K562 (cell line): Measurements from ENCODE around the gene PLCL2. TPM values are rescaled to one million over a fixed set of nuclear protein-coding genes. Genes with fewer than 3 reads are reported as not detected.

Experiments
- ATAC-seq: fragments of 200-7000 bp; cut with Tn5 transposase; 3 replicates; pipeline ENCODE4 v1.9.1; 2020; ENCODE audit warnings: moderate library complexity
- BruUV-seq: library from RNA; stranded (reverse); fragments of 400-500 nt; replicated peaks from 2 replicates; lab custom pipeline; 2021; lab: Mats Ljungman, UMichigan
- CTCF ChIA-PET: fragments of 300-600 bp; formaldehyde crosslinking; extraction: SDS; loops from one replicate; lab custom pipeline; 2021; ENCODE audit warnings: low intra/inter-chr PET ratio; lab: Yijun Ruan, JAX
- POLR2A ChIA-PET: fragments of 300-600, 350-650 bp; sonication (Branson Sonifier 250); formaldehyde crosslinking; extraction: SDS; loops from one replicate; lab custom pipeline; 2021; ENCODE audit warnings: antibody characterized with exemption, inconsistent platforms; lab: Yijun Ruan, JAX
- DNase-seq, 4 experiments: peaks; one replicate each; pipeline versions ENCODE4 v3.0.0 to v3.0.0-alpha.2; 2011 to 2018; ENCODE audit warnings: low spot score in 3 of 4, mixed read lengths in 3 of 4; ENCODE audit errors: extremely low read depth in 1 of 4
- FAIRE-seq: peaks from 2 replicates; lab custom pipeline; 2011; peaks lifted over from hg19 to GRCh38; lab: Jason Lieb, UNC
- H2AFZ ChIP-seq: 2 replicates; pipeline ENCODE4 v1.6.0; 2011; ENCODE audit warnings: low read depth, low read length, control low read depth, inconsistent platforms
- H3K27ac ChIP-seq: fragments of 200-600 bp; 3 replicates; pipeline ENCODE4 v1.8.0; 2011; ENCODE audit warnings: low read depth, mild to moderate bottlenecking, control low read depth, inconsistent platforms, low read length, moderate library complexity, mixed read lengths; ENCODE audit errors: extremely low read depth
- H3K27me3 ChIP-seq, 2 experiments: fragments of 300-600 bp in 1 of 2; 2 replicates in 1 of 2; 3 replicates in 1 of 2; pipeline versions ENCODE4 v1.6.0 to v1.8.0; 2011; ENCODE audit warnings: inconsistent platforms in 2 of 2, low read length in 2 of 2, mild to moderate bottlenecking in 1 of 2, mixed read lengths in 1 of 2, moderate library complexity in 1 of 2; ENCODE audit not compliant: control insufficient read depth in 2 of 2, insufficient read depth in 2 of 2
- H3K36me3 ChIP-seq: fragments of 300-600 bp; 3 replicates; pipeline ENCODE4 v1.8.0; 2011; ENCODE audit warnings: mild to moderate bottlenecking, low read length, inconsistent platforms; ENCODE audit not compliant: control insufficient read depth, insufficient read depth
- H3K4me1 ChIP-seq, 2 experiments: fragments of 200-600 bp in 1 of 2; replicated peaks in 1 of 2; 2 replicates in 1 of 2; 3 replicates in 1 of 2; pipeline versions ENCODE4 v1.5.1 to v1.8.0; 2011; ENCODE audit warnings: inconsistent platforms in 2 of 2, low read length in 2 of 2, mild to moderate bottlenecking in 1 of 2, mixed read lengths in 1 of 2, moderate library complexity in 1 of 2; ENCODE audit not compliant: control insufficient read depth in 2 of 2, insufficient read depth in 2 of 2
- H3K4me2 ChIP-seq: 2 replicates; pipeline ENCODE4 v1.6.1; 2011; ENCODE audit warnings: low read length, control low read depth, inconsistent platforms, mixed read lengths; ENCODE audit not compliant: insufficient read depth
- H3K4me3 ChIP-seq: fragments of 200-600 bp; sonication (generic), shearing (Covaris generic); 2 replicates; pipeline ENCODE4 v1.5.1; 2016; ENCODE audit warnings: control low read depth, inconsistent platforms
- H3K79me2 ChIP-seq: fragments of 200-600 bp; 3 replicates; pipeline ENCODE4 v1.8.0; 2011; ENCODE audit warnings: low read length, inconsistent platforms; ENCODE audit not compliant: control insufficient read depth, insufficient read depth
- H3K9ac ChIP-seq, 2 experiments: 2 replicates each; pipeline versions ENCODE4 v1.6.0 to v1.6.1; 2011; ENCODE audit warnings: low read depth in 2 of 2, low read length in 2 of 2, control low read depth in 1 of 2, inconsistent platforms in 1 of 2, mild to moderate bottlenecking in 1 of 2, mixed read lengths in 1 of 2; ENCODE audit not compliant: insufficient read depth in 1 of 2
- H3K9me1 ChIP-seq: one replicate; pipeline ENCODE4 v1.6.0; 2011; ENCODE audit warnings: inconsistent platforms, mild to moderate bottlenecking, low read length, moderate library complexity; ENCODE audit not compliant: control insufficient read depth, insufficient read depth
- H3K9me3 ChIP-seq: replicated peaks from 2 replicates; pipeline ENCODE4 v1.5.1; 2011; ENCODE audit warnings: low read depth, low read length, inconsistent platforms; ENCODE audit not compliant: control insufficient read depth, insufficient read depth
- H4K20me1 ChIP-seq: replicated peaks from 2 replicates; pipeline ENCODE4 v1.6.1; 2011; ENCODE audit warnings: low read length, inconsistent platforms, mixed read lengths; ENCODE audit not compliant: control insufficient read depth, insufficient read depth
- AFF4 ChIP-seq: sonication (generic); formaldehyde crosslinking; IDR thresholded peaks from 2 replicates; pipeline ENCODE4 v1.8.0; 2023; ENCODE audit warnings: mild to moderate bottlenecking, missing genetic modification reagents
- EHMT2 ChIP-seq: fragments of 450-650 bp; IDR thresholded peaks from 2 replicates; pipeline ENCODE4 v1.6.1; 2018; ENCODE audit warnings: antibody characterized with exemption
- ELF1 ChIP-seq: fragments of 200-800 bp; sonication (Bioruptor generic); IDR thresholded peaks from 2 replicates; pipeline ENCODE4 v1.6.1; 2016; ENCODE audit warnings: missing genetic modification characterization, missing compliant biosample characterization
- EP300 ChIP-seq: IDR thresholded peaks from 2 replicates; pipeline ENCODE4 v1.6.1; 2012; ENCODE audit warnings: low read length, improper control_type of control experiment
- PCBP2 ChIP-seq: fragments of 200-400 bp; formaldehyde crosslinking; IDR thresholded peaks from 2 replicates; pipeline ENCODE4 v1.6.1; 2018; ENCODE audit warnings: low read length, low read depth, mild to moderate bottlenecking, moderate library complexity; ENCODE audit not compliant: poor library complexity, severe bottlenecking
- POU5F1 ChIP-seq: fragments of 150-350 bp; IDR thresholded peaks from 2 replicates; pipeline ENCODE4 v1.6.1; 2014; ENCODE audit warnings: borderline replicate concordance, low read length, low read depth, mild to moderate bottlenecking; ENCODE audit not compliant: partially characterized antibody
- PRPF4 ChIP-seq: fragments of 200-400 bp; formaldehyde crosslinking; IDR thresholded peaks from one replicate; pipeline ENCODE4 v1.6.1; 2017; ENCODE audit warnings: low read length, low read depth, mild to moderate bottlenecking; ENCODE audit not compliant: insufficient read depth, poor library complexity, severe bottlenecking
- RFX7 ChIP-seq: fragments of 250-450 bp; sonication (Bioruptor Pico); IDR thresholded peaks from 2 replicates; pipeline ENCODE4 v1.5.1; 2021; ENCODE audit warnings: mild to moderate bottlenecking
- SREBF2 ChIP-seq: sonication (generic); formaldehyde crosslinking; IDR thresholded peaks from 2 replicates; pipeline ENCODE4 v1.4.0; 2020; ENCODE audit warnings: mild to moderate bottlenecking, missing genetic modification reagents
- ZNF263 ChIP-seq: sonication (generic); formaldehyde crosslinking; IDR thresholded peaks from 2 replicates; pipeline ENCODE4 v1.8.0; 2022; ENCODE audit warnings: mild to moderate bottlenecking, missing genetic modification reagents, borderline replicate concordance
- ZNF507 ChIP-seq: conservative IDR thresholded peaks from 2 replicates; pipeline ENCODE4 v1.6.1; 2017; ENCODE audit warnings: missing genetic modification characterization, missing compliant biosample characterization
- WGBS: fragments of 100-300 bp; shearing (Covaris generic); methylation state at CpG from one replicate; pipeline ENCODE4 v1.1.6; 2016; ENCODE audit warnings: low coverage, mixed read lengths; ENCODE audit not compliant: insufficient coverage; ENCODE audit errors: missing lambda C conversion rate; 5-methylcytosine and 5-hydroxymethylcytosine counted together
- in situ Hi-C: fragments of 300-500 bp; cut with MboI; formaldehyde crosslinking; loops from 4 replicates; pipeline ENCODE4 v1.15.0; 2018; ENCODE audit warnings: inconsistent platforms, mixed read lengths
- intact Hi-C: fragments of 100-400 bp; cut with micrococcal nuclease; formaldehyde crosslinking; loops from 2 replicates; pipeline ENCODE4 v1.14.2; 2022
- polyA plus RNA-seq, 8 experiments: library from polyadenylated mRNA; depleted of rRNA in 4 of 8; stranded (reverse) in 5 of 8; unstranded in 3 of 8; fragments of >200 nt; fragmentation: Nextera tagmentation in 2 of 8; fragmentation: Illumina TruSeq in 1 of 8; extraction: Ambion mirVana in 2 of 8; extraction: Trizol in 1 of 8; gene quantifications; 2 replicates each; pipeline versions ENCODE4 v1.2.1 to v1.2.3, GENCODE V29; 2011 to 2014; ENCODE audit warnings: inconsistent platforms in 1 of 8, missing spikeins in 1 of 8
- total RNA-seq, 7 experiments: library from RNA; depleted of rRNA in 6 of 7; stranded (reverse); fragments of >200 nt in 6 of 7; fragmentation: Illumina TruSeq in 2 of 7; extraction: Trizol in 2 of 7; gene quantifications; 2 replicates each; pipeline versions ENCODE4 v1.2.1 to v1.2.3, GENCODE V29; 2011 to 2021; ENCODE audit warnings: low replicate concordance in 1 of 7
- TF ChIP-seq, protein P1 (sequence below): sonication (generic); formaldehyde crosslinking; IDR thresholded peaks from 2 replicates; pipeline ENCODE4 v1.8.0; 2022; ENCODE audit warnings: mild to moderate bottlenecking, missing genetic modification reagents

Gene PLCL2
- total and polyA plus RNA-seq, 9 of the 15 experiments (the other 6 are each of a cell fraction or from before 2014, with no cell fraction given), result 0.03 to 0.18 (median 0.11) TPM; not detected in 2

DNA sequence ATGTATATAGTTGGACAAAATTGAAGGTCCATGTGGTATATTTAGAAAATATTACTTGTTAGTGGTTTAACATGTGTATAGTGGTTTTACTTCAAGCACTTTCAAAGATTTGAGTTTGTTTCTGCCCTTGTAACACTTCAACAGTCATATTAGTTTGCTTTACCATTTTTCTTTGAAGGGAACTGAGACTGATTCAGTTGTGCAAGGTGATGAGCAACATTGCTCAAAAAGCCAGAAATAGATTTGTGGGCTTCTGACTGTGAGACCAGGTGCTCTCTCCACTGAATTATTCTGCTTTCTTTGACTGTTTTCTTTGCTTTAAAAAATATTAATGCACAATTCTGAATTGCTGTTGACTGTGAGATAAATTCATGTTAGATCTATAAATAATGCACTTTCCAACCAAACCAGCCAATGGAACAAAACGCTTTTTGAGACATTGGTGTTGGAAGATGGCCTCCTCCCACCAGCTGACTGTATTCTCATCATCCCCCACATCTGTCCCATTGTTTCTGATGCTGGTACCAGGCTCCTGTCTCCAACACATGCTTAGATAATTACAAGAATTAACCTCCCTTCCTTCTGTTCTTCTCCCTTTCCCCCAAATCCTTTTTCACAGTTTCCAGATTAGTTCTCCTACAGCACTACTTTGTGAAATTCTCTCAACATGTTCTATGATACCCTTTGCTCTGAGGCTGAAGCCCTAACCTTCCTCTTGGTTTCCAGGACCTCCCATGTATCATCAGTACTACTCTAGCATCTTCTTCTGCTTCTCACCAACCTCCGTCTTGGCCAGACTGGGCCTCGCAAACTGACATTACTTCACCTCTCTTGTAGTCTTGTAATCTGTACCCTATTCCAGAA, 27.9 kb downstream of the PLCL2 start:
- ChIA-PET POLR2A (no interaction called here), CTCF (no interaction called here)
- H3K36me3 ChIP-seq, result no peaks in the 10 kb centered on the region
- WGBS, result 0% methylated on average over 3 of the region's 3 CpGs
- FAIRE-seq, result no peak
- no peak for DNase-seq
- H3K9ac ChIP-seq, result no peak overlapping the region
- no peak for ATAC-seq
- BruUV-seq, result no TSS peak
- intact Hi-C loops (no loop called here), in situ Hi-C loops (loop anchor here (25.0 kb wide), 1 partner anchor 500 kb away; no protein-coding TSS in a partner anchor)
- H3K9me1 ChIP-seq, result no peaks in the 10 kb centered on the region
- H3K27ac ChIP-seq, result no peak overlapping the region
- H3K79me2 ChIP-seq, result no peaks in the 10 kb centered on the region
- H3K4me3 ChIP-seq, result no peak overlapping the region
- no peaks in the 10 kb centered on the region for H3K9me3 ChIP-seq
- peaks cover 0 to 3% of the 10 kb centered on the region in 2 experiments; a peak in 3 of 5 replicates for H3K4me1 ChIP-seq
- no peaks in the 10 kb centered on the region; a peak in 1 of 5 replicates for H3K27me3 ChIP-seq
- H4K20me1 ChIP-seq, result no peaks in the 10 kb centered on the region
- no peak overlapping the region for H3K4me2 ChIP-seq
- H2AFZ ChIP-seq, result no peak overlapping the region
- TF ChIP-seq ZNF263 (CRISPR knock-in tag) (no peak), RFX7 (CRISPR knock-in tag) (no peak), PCBP2 (no peak), SREBF2 (CRISPR knock-in tag) (no peak), ELF1 (tag) (no peak), ZNF507 (no peak), PRPF4 (no peak), POU5F1 (no peak), EP300 (no peak), AFF4 (CRISPR knock-in tag) (no peak), EHMT2 (no peak)
- TF ChIP-seq, protein P1, sequence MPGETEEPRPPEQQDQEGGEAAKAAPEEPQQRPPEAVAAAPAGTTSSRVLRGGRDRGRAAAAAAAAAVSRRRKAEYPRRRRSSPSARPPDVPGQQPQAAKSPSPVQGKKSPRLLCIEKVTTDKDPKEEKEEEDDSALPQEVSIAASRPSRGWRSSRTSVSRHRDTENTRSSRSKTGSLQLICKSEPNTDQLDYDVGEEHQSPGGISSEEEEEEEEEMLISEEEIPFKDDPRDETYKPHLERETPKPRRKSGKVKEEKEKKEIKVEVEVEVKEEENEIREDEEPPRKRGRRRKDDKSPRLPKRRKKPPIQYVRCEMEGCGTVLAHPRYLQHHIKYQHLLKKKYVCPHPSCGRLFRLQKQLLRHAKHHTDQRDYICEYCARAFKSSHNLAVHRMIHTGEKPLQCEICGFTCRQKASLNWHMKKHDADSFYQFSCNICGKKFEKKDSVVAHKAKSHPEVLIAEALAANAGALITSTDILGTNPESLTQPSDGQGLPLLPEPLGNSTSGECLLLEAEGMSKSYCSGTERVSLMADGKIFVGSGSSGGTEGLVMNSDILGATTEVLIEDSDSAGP (CRISPR knock-in tag), result no peak
